ENCODE measurements around the gene ISX. TPM values are rescaled to one million over a fixed set of nuclear protein-coding genes. Genes with fewer than 3 reads are reported as not detected.

ISX gene
- total and polyA plus RNA-seq, 10 donors: not detected

- 47 to 58% (median 52%) methylated on average over 3 of the region's 3 CpGs for WGBS, 5 donors
- Histone ChIP-seq H3K27me3 (replicated peaks in 1 of 7) (peaks cover 0 to 44% (median 6%) of the 10 kb centered on the region in 7 donors), H3K27ac (no peak overlapping the region), H3K36me3 (no peaks in the 10 kb centered on the region), H3K9me3 (no peaks in the 10 kb centered on the region), H3K4me1 (no peaks in the 10 kb centered on the region), H3K4me3 (no peak overlapping the region)
- intact Hi-C loops (cut with DNase I; ENCODE audit: low total_unique reads): no loop called here
- DNase-seq: no peak
- no peak for TF ChIP-seq POLR2A (IDR thresholded peaks at IDR 0.05)
- TF ChIP-seq POLR2AphosphoS5 (IDR thresholded peaks at IDR 0.05): no peak
- TF ChIP-seq CTCF (IDR thresholded peaks at IDR 0.05 in 8 of 11, conservative IDR thresholded peaks at IDR 0.05 in 3 of 11): no peak
These were observed 33.4 kb upstream of the ISX start for GRCh38 chr22:35032571-35032970.

- intact Hi-C loops (cut with DNase I; ENCODE audit: low total_unique reads): no loop called here
- 52 to 75% (median 64%) methylated on average over 6 of the region's 6 CpGs for WGBS, 5 donors
- DNase-seq: no peak
- Histone ChIP-seq H3K4me1 (no peaks in the 10 kb centered on the region), H3K27ac (no peak overlapping the region), H3K36me3 (no peaks in the 10 kb centered on the region), H3K9me3 (no peaks in the 10 kb centered on the region), H3K27me3 (replicated peaks in 1 of 7) (peaks cover 0 to 51% (median 6%) of the 10 kb centered on the region in 7 donors), H3K4me3 (no peak overlapping the region)
- no peak for TF ChIP-seq CTCF (IDR thresholded peaks at IDR 0.05 in 8 of 11, conservative IDR thresholded peaks at IDR 0.05 in 3 of 11)
- TF ChIP-seq POLR2AphosphoS5 (IDR thresholded peaks at IDR 0.05): no peak
- no peak for TF ChIP-seq POLR2A (IDR thresholded peaks at IDR 0.05)
These were observed 32.2 kb upstream of the ISX start for GRCh38 chr22:35033635-35034296.

- 46 to 50% (median 47%) methylated on average over 3 of the region's 3 CpGs for WGBS, 5 donors
- Histone ChIP-seq H3K36me3 (no peaks in the 10 kb centered on the region), H3K27me3 (replicated peaks in 1 of 7) (peaks cover 0 to 45% (median 6%) of the 10 kb centered on the region in 7 donors), H3K27ac (no peak overlapping the region), H3K9me3 (no peaks in the 10 kb centered on the region), H3K4me3 (no peak overlapping the region), H3K4me1 (no peaks in the 10 kb centered on the region)
- DNase-seq: no peak
- intact Hi-C loops (cut with DNase I; ENCODE audit: low total_unique reads): no loop called here
- TF ChIP-seq CTCF (IDR thresholded peaks at IDR 0.05 in 8 of 11, conservative IDR thresholded peaks at IDR 0.05 in 3 of 11) (no peak), POLR2A (IDR thresholded peaks at IDR 0.05) (no peak), POLR2AphosphoS5 (IDR thresholded peaks at IDR 0.05) (no peak)
These were observed 31.0 kb upstream of the ISX start for GRCh38 chr22:35034963-35035362.

- no peaks in the 10 kb centered on the region for H3K36me3 ChIP-seq
- H3K4me3 ChIP-seq: no peak overlapping the region
- no peak overlapping the region for H3K27ac ChIP-seq
- intact Hi-C loops (cut with DNase I; ENCODE audit: low total_unique reads): no loop called here
- DNase-seq: no peak
- no peak for TF ChIP-seq CTCF (IDR thresholded peaks at IDR 0.05 in 8 of 11, conservative IDR thresholded peaks at IDR 0.05 in 3 of 11)
- TF ChIP-seq POLR2AphosphoS5 (IDR thresholded peaks at IDR 0.05): no peak
- no peak for TF ChIP-seq POLR2A (IDR thresholded peaks at IDR 0.05)
- WGBS, 5 donors: 54 to 64% (median 61%) methylated on average over 4 of the region's 4 CpGs
- H3K27me3 ChIP-seq (replicated peaks in 1 of 7): peaks cover 0 to 26% (median 0%) of the 10 kb centered on the region in 7 donors
- no peaks in the 10 kb centered on the region for H3K4me1 ChIP-seq
- no peaks in the 10 kb centered on the region for H3K9me3 ChIP-seq
These were observed 28.9 kb upstream of the ISX start for GRCh38 chr22:35037089-35037488.
